Activated CD4-positive, alpha-beta T cell treated with anti-CD3 and anti-CD28 coated beads for 4 hours (primary cell): ENCODE results near the gene AMBRA1.
"Not testable (repeated sequence)": the region's sequence is repeated elsewhere in the genome, so short reads cannot be mapped to it uniquely, and the experiment has no call there.

Experiments used
- DNase-seq, 2 donors: peaks; one replicate each; pipeline ENCODE4 v3.0.0-alpha.2; 2020

AMBRA1 gene

DNA sequence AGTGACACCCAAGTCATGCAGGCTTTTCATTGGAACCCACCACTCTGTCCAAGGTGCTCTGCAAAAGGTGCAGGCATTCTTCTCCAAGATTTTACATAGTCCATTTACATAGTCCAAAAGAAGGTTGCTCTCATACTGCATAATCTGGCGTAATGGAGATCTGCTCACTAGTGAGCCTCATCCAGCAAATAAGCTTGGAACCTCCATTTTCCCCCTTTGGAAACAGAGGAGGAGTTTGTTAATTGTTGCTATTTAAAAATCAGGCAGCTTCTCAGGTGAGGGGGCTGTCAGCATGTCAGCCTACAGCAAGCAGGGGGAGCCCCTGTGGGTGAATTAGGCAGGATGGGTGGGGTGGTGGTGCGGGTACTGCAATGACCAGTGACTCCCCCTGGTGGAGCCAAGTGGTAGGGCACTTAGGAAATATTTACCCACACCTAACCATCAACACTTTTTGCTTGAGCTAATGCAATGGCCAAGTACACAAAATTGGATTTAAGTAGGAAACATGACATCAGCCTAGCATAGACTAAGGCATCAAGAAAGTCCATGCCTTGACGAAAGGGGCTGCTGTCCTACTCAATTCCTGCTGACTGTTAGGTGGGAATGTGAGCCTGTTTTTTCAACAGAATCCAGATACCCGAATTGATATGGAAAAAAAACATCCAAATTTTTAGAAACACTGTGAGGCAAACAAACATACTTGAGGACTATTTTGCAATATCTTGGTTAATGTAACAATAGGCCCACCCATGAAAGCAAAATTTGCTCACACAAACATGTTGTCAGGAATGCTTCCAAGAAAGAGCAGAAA lies 64.5 kb downstream of the AMBRA1 start:
- DNase-seq, result peak; percentile 68 to 76

DNA sequence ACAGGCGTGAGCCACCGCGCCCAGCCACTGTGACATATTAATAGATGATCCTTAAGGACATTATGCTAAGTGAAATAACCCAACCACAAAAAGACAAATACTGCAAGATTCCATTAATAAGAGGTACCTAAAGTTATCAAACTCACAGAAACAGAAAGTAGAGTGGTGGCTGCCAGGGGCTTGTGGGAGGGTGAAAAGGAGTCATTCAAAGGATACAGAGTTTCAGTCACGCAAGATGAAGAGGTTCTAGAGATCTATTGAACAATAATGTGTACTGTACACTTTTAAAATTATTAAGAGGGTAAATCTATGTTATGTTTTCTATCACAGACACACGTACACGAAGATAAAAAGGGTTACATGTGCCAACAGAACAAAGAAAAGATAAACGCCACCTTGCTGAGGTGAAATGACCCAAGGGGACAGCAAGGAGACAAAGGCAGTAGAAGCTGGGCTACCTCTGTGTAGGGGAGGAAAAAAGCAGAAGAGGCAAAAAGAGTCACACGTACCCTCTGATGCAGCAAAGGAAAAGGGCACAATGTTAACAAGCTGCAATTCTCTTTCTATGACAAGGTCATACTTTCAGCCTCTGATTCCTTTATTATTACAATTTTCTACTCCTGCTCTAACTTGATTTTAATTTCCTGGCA lies 65.3 kb downstream of the AMBRA1 start:
- no peak for DNase-seq

DNA sequence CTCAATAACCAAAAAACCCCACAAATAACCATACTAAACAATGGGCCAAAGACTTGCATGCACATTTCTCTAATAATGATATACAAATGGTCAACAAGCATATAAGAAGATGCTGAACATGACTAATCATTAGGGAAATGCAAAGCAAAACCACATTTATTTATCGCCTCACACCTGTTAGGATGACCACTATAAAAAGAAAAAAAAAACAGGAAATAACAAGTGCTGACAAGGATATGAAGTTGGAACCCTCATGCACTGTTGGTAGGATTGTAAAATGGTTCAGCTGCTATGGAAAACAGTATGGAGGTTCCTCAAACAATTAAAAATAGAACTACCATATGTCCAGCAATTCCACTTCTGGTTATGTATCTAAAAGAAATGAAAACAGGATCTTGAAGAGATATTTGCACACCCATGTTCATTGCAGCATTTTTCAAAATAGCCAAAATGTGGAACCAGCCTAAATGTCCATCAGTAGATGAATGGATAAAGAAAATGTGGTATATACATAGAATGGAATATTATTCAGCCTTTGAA lies 66.2 kb downstream of the AMBRA1 start:
- DNase-seq, result no peak

DNA sequence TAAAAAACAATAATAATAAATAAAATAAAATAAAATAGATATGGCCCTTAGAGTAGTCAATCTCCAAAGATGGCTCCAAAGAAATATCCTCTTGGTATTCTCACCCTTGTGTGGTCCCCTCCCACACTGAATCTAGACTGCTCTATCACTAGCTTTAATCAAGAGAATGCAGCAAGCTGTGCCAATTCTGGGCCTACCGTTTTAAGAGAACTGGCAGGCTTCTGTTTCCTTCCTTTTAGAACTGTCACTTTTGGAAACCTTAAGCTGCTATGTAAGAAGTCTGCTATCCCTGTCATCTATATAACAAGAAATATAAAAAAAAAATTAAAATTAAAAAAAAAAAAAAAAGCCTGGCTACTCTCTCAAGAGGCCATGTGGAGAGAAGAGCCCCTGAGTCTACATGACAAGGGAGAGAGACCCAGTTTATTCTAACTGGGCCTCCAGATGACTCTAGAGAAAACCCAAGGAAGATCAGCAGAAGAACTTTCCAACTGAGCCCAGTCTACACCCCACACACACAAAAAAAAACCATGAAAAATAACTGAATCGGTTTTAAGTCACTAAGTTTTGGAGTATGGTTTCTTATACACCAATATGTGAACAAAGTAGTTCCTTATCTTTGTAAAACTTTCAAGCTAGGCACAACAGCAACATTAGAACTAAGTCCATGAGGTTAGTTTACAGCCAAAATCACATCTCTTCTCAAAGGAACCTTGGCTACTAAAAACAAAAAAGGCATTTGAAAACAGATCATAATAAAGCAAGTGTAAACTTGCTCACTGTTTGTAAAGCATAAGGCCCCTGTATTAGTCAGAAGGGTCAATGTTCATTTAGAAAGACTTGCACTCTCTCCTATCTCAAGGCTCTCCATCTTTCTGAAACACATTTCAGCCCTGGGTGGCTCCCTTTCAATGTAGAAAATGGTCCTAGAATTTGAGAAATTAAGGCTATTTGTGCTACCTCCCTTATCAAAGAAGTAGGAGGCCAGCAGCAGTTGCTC lies 67.3 kb downstream of the AMBRA1 start:
- DNase-seq, result no peak

DNA sequence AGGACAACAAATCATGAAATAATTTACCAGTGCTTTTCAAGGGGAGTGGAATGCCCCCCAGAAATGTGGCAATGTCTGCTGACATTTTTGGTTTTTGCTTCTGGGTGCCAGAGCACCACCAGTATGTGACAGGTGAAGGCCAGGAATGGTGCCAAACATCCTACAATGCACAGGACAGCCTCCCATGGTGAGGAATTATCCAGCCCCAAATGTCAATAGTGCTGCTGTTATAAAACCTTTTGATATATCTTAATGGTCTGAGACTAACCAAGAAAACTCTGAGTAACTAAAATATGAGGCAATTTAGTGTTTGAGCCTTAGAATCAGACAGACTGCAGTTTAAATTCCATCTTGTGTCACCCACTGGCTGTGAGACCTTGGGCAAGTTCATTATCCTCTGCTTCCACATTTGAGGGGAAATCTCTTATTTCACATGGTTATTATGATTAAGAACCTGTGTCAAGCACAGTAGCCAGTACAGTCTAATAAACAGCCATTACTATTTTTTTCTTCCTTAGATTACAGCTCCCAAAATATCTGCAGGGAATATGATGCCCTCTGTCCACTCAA lies 69.5 kb downstream of the AMBRA1 start:
- no peak for DNase-seq

DNA sequence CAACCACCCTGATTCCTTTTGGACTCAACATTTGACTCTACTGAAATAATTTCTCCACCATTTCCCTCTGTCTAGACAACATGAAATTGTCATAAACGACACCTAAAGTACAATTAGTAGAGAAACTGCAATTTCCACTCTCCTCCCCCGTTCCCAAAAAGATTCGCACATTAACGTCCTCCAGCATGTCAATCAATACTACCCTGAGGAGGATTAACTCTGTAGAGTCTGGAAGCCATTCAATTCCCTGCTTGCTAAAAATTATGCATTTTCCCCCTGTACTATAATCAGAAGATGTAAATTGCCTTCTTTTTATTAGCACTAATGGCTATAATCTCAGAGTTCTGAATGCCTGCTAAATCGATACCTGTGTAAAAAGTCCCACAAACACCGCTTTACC lies 70.5 kb downstream of the AMBRA1 start:
- DNase-seq, result no peak

DNA sequence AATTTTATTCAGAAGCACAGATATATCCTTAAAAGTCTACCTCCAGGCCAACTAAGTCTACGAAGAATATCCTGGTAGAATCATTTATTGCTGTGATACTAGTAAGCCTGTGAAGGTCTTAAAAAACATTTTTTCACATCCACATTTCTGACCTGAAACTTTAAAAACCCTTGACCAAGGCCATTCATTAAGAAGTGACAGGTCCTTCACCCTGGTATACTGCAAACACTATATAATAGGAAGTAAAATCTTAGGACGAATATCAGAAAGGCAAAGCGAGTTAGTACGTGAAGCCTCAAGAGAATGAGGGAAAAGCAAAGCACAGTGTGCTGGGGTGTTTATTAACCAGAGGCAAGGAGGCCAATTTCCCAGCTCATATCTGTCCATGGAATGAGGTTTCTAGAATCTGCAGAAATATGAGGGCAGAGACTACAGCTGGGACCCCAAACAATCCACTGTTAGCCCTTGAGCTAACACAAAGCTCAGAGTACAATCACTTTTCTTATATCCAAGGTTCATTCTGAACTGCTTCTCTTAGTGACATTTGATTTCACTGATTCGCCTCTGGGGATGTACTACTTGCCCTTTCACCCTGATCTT lies 71.0 kb downstream of the AMBRA1 start:
- DNase-seq, result no peak

DNA sequence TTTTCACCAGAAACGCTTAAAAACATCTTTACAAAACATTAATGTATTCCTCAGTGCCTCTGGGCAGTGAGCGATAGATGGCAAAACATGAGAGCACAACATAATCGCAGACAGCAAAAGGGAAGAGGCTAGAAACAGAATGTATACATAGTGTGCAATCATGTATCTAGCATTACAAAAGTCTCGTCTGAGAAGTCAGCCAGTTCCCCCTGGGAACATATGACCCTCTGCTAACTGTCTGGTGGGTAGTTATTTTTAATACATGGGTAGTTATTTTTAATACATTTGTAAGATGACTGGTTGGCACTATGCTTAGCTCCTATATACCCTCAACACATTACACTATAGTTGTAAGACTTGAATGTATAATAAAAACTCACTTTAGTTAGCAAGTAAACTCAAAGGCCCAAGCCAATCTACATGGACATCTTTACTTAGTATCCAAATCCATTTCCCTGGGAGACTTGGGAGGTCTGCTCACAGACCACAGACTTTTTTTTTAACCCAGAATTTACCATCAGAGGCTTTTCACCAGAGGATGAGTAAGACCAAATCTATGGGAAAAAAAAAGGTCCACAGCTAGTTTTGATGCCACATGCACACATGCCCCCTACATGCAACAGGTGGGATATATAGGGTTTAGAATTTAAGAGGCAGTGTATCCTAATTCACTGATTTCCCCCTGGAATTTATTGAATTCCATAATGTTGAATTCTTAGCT lies 71.7 kb downstream of the AMBRA1 start:
- DNase-seq, result no peak

DNA sequence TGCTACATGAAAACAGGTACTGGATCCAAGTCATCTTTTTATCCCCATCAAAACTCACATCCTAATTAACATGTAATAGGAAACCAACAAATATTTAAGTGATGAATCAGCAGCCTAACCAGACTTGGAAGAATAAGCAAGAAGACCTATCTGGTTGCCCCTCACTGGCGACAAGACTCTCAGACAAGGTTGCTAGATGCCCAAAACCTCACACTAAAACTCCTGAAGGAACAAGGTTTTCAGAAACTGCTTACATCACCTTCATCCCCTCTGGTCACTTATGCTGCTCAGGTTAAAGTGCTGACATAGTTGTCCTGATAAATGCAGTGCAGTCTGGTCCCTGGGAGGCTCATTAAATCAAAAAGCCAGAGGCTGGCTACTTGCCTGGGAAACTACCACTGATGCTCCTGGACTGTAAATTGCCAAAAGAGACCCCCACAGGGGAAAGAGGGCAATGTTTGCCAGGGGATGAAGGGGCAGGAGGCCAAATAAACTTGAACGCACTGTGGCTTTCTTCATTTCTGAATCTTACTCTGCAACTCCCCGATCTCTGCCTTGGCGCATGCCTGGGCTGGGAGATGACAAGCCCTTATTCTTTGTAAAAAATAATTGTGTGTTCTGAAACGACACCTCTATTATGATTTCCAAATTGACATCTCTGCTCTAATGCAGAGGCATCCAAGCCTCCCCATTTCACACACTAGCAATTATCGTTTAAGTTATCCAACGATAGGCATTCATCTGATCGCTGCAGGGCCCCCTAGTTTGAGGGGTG lies 72.7 kb downstream of the AMBRA1 start:
- DNase-seq, result no peak

DNA sequence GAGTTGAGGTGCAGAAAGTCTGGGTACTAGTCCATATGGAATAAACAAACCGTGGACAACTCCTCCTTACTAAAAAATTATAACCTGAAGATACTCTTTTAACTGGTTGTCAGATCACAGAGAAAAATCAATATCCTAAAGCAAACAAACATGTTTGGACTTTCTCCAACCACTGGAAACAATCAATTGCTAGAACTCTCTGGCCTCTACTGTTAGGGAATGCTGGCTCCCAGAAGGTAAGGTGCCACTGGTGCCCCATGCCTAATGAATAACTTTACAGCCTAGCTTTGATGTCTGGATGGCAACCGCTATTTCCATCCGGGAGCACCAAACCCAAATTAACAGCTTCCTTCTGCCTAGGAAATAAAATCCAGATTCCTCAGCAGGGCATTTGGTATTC lies 74.5 kb downstream of the AMBRA1 start:
- DNase-seq, result no peak

DNA sequence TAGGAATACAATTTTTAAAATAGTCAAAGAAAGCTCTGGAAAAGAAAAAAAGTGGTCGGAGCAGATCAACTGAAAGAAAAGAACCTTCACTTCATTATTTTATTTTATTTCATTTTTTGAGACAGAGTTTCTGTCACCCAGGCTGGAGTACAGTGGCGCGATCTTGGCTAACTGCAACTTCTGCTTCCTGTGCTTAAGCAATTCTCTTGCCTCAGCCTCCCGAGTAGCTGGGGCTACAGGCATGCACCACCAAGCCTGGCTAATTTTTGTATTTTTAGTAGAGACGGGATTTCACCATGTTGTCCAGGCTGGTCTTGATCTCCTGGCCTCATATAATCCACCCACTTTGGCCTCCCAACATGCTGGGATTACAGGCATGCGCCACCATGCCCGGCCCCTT lies 74.9 kb downstream of the AMBRA1 start:
- not testable (repeated sequence) for DNase-seq

DNA sequence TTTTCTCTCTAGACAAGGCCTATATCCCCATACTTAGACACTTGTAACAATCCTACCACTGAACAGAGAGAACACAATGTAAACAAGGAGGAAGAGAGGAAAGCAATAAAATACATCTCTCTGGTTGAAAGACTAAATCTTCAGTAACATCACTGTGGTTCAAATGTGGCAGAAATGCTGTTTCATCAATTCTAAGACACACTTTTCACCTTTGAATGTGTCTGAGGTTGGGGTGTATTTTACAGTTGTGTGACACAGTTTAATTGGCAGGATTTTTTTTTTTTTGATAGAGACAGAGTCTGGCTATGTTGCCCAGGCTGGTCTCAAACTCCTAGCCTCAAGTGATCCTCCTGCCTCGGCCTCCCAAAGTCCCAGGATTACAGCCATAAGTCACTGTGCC lies 79.5 kb downstream of the AMBRA1 start:
- no peak for DNase-seq

DNA sequence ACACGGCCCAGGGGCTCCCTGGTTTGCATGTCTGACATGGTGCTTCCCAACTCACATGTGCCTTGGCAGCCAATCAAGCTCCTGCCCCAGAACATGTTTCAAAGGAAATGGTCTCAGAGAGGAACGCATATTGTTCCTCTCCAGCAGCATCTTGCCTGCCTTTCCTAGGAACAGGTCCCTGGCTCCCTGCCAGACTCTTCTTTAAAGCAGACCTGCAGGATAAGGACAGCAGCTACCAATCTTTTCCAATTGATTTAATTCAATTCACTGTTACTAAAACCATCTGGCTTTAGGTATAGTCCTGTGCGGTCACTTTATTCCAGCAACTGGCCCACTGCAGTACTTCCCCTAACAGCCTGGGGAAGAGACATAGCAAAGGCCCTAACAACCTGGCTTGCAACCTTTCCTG lies 79.9 kb downstream of the AMBRA1 start:
- no peak for DNase-seq

DNA sequence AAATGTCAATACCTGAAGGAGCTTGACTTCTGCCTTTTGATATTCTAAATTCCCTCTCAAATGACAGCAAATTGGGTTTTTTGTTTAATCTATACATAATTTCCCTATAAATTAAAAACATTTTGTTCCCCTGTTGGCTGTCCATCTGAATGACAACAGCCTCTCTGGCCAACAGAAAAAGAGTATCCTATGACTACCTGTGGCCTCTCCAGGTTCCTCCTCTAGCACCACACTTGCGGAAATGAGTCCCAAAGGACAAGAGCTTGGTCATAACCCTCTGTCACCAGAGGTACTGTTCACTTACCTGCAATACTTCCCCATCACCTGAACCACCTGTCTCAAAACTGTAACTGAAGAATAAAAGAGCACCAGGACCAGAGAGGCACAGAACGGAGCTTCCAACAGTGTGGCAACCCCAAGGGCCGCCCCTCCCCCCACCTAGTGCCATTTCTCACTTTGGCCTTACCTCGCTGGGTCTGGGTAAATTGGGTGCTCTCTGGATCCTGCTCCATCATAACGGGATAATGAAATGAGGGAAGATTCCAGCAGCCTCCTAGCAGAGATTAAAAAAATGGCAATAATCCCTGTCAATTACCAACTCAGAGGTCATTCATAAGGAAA lies 81.5 kb downstream of the AMBRA1 start:
- DNase-seq, result no peak

DNA sequence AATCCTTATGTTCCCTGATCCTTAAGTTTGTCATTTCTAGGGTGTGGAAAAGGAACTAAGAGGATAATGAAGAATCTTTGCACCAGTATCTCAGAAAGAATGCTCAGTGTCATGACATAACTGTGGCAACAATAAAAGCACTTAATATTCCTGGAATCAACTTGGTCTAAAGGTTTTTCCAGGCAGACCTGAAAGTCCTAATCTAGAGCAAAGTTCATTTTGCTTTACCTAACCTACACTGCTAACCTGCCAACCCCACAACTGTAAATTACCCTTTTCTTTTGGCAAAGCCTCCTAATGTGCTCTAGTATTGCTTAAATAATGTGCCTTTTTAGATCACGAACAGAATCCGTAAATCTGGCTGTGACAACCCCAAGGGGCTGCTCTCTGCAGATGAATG lies 82.5 kb downstream of the AMBRA1 start:
- DNase-seq, result no peak

DNA sequence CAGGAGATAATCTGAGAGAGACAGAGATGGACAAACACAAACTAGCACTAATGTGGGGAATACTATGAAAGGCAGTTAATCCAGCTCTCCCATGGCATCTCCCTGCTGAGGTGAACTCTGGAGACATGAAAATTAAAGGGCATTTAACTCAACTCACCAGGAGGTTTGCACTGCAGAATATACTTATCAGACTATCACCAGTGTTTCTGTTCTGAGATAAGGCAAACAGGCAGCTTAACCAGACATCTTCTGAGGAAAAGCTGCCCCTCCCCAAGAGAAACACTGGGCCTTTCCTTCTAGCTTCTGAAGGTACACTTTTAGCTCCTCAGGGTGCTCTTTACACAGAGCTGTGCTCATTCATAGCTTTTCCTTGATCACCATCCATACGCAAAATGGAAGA lies 85.5 kb downstream of the AMBRA1 start:
- no peak for DNase-seq

DNA sequence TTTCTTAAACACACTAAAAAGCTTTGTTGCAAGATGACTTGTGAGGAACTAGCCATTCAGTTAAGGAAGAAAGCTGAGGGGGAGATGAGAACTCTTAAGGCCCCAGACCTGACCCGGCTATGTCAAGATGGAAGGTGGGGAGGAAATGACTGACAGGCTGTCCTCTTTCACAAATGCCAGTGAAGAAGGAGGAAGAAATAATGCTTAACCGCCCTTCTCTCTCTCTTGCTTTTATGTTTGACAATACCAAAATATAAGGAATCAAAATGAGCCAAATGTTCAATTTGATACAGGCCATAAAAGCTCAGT lies 87.4 kb downstream of the AMBRA1 start:
- DNase-seq, result no peak

DNA sequence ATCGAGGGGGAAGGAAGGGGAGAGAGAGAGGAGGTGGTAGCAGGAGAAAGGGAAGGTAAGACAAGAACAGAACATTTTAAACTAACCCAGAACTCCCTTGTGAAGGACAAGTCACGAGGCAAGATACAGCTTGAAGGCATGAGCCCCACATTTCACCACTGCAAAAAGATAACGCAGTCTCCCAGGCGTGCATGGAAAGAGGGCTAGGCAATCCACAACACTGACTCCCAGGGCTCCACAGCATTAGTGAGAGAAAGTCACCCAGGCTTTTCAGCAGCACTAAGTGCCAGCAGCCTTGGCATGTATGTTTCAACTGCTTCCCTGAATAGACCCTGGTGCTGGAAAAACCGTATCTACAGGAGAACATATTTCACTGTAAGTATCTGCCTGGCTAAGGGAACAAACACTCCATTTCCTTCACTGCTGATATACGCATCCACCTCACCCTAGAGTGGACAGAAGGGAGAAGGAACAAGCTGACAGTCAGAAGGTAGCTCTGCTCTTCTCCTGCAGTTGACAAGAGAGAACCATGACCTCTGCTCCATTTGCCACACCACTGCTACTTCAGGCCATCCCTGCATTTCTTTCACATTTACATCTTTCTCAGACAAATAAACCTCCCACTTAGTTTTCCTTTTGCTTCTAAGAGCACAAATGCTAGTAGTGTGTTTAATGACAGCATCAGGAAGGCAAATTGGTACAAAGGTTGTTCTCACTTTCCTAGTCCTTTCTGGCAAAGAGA lies 87.9 kb downstream of the AMBRA1 start:
- DNase-seq, result no peak

DNA sequence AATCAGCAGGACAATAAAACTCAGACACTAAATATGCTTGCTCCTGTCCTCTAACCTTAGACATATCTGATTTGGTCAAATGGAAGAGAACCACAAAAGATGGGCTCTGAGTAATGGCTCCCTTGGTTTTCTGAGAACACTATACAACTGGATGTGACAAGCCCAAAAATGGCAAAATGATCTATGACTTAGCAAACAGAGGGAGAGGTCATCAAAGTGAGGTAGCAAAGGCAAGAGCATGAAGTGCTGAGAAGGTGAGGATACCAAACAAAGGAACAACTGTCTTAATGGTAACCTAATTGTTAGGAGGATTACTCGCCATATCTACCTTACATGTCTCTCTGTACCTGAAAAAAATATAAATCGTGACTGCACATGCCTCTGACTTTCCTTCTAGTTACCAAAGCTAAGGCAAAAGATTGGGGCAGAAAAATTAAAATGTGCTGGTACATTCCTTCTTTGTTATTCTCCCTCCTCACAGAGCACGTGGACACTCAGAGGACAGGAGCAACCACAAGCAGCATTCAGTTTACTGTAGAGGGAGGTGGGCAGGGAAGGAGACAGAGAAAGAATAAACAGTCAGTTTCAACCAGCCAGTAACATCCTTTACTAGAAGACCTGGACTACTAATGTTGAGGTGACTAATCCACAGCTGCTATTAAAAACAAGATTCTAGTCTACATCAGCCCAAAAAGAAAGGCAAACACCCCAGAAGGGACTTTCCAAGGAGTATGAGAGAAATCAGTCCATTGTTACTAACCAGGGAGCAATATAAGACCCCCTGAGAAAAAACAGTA lies 88.8 kb downstream of the AMBRA1 start:
- no peak for DNase-seq
